Amniotic epithelial cell (primary cell): ENCODE data around the gene DHX34.
"Not testable (repeated sequence)": the region's sequence is repeated elsewhere in the genome, so short reads cannot be mapped to it uniquely, and the experiment has no call there.

Source experiments
- DNase-seq: peaks from one replicate; pipeline ENCODE4 v3.0.0-alpha.2; 2010; ENCODE audit warnings: low read depth

The DHX34 gene

GRCh38 chr19:47348819-47349795, at the start of gene DHX34:
Gene DHX34, plus strand, starts transcription at chr19:47349315. Its CDS starts 3,716 bp downstream, at chr19:47353031.
- peak; percentile 97 for DNase-seq

GRCh38 chr19:47300867-47301266, 48.2 kb upstream of the DHX34 start:
- DNase-seq = not testable (repeated sequence)

- DNase-seq = no peak
These were observed 46.9 kb upstream of the DHX34 start for GRCh38 chr19:47302249-47302648.

DNA sequence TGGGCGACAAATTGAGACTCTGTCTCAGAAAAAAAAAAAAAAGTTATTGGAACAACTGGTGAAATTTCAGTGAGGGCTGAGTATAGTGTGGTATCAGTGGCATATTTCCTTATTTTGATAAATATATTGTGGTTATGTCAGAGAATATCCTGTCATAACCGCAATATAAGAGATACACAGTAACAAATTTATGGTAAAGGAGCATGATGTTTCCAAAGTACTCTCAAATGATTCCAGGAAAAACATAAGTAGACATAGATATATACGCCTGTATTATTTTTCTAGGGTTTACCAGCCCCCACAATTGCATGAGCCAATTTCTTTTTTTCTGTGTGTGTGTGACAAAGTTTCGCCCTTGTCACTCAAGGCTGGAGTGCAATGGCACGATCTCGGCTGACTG, 45.1 kb upstream of the DHX34 start:
- DNase-seq = no peak

GRCh38 chr19:47305309-47305751, 43.8 kb upstream of the DHX34 start:
- peak; percentile 85 for DNase-seq

DNA sequence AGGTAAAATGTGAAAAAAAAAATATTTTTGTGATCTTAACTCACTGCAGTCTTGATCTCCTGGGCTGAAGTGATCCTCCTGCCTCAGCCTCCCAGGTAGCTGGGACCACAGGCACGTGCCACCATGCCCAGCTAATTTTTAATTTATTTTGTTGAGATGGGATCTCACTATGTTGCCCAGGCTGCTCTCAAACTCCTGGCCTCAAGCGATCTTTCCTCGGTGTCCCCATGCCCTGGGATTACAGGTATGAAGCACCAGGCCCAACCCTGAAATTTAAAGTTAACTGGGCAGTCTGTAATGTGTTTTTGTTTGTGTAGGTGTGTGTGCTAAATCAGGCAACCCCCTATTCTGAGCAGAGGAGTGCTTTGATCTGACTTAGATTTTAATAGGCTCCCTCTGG, 42.8 kb upstream of the DHX34 start:
- DNase-seq = no peak

GRCh38 chr19:47309038-47309437, 40.1 kb upstream of the DHX34 start:
- peak; percentile 29 for DNase-seq

GRCh38 chr19:47309608-47310007, 39.5 kb upstream of the DHX34 start, which contains the start of gene C5AR1:
Gene C5AR1, plus strand, starts transcription at chr19:47309861. Its CDS starts 35 bp downstream, at chr19:47309896.
- no peak for DNase-seq

DNA sequence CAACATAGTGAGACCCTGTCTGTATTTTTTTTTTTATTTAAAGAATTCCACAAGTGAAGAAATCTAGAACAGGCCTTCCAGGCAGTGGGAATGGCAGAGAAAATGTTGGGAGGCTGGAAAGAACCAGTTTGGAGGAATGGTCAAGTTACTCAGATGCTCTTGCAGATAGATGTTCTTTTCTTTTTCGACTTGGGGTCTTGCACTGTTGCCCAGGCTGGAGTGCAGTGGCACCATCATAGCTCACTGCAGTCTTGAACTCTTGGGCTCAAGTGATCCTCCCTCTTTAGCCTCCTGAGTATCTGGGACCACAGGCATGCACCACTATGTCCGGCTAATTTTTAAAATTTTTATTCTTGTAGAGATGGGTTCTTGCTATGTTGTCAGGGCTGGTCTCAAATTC, 38.8 kb upstream of the DHX34 start:
- DNase-seq = no peak

DNA sequence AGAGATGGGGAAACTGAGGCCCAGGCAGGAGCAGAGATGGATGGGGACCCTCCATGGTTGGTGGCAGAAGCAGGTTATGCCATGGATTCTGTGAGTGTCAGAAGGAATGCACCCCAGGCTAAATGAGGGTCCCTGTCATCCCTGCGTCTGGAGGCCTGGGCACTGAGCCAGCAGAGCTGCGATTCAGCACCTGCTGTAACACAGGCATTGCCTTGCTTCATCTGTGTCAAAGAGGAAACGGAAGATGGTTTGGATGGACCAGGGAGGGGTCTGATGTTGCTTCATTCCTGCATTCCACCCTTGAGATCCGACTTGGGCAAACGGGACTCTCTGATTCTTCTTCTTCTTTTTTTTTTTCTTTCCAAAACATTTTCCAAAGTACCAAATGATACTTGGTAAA, 38.3 kb upstream of the DHX34 start:
- peak; percentile 40 for DNase-seq

DNA sequence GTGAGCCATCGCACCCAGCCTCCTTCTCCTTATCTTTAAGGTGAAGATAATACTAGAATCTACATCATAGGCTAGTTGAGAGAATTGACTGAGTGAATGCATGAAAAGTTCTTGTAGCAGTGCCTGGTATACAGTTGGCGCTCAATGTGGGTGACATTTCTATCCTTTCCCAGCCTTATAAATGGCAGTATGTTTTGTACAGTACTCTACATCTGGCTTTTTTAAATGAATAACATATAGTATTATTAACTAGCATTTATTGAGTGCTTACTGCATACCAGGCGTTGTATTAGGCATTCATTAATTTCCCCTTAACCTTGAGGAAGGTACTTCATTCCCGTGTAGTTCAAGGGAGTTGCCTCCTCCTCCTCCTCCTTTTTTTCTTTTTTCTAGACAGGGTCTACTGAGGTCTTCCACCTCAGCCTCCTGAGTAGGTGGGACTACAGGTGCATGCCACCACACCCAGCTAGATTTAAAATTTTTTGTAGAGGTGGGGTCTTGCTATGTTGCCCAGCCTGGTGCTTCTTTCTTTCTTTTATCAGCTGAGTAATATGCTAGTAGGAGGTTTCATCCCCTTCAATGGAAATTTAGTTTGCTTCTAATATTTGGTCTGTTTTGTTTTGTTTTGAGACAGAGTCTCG, 36.6 kb upstream of the DHX34 start:
- no peak for DNase-seq

- no peak for DNase-seq
These were observed 35.3 kb upstream of the DHX34 start for GRCh38 chr19:47313754-47314295.

DNA sequence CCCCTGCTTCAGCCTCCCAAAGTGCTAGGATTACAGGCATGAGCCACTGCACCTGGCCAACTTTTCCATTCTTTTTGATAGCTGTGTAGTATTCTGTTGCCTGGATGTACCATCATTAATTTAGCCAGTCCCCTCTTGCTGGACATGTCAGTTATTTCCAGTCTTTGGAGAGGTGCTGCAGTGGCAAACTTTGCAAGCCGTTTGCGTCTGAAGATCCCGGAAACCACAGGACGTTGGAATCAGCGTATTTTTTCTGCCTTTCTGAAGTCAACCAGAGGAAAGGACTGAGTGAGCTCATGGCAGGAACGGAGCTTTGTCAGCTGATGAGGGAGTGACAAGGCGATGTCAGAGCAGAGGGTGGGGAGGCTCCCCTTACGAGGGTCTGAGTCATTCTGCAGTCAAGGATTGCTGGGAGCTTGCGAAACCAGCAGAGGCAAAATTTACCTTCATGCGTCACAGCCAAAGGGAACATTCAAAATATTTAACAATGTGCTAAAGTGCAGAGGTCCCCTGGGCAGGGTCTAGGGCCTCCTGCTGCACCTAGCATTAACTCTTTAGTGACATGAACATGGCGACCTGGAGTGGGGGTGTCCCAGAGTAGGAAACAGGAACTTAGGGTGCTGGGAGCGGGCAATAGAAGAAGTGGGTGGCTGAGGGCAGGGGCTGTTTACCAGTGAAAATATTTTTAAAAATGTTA, 33.8 kb upstream of the DHX34 start:
- peak; percentile 96 for DNase-seq

GRCh38 chr19:47316513-47316912, 32.6 kb upstream of the DHX34 start:
- DNase-seq = no peak

DNA sequence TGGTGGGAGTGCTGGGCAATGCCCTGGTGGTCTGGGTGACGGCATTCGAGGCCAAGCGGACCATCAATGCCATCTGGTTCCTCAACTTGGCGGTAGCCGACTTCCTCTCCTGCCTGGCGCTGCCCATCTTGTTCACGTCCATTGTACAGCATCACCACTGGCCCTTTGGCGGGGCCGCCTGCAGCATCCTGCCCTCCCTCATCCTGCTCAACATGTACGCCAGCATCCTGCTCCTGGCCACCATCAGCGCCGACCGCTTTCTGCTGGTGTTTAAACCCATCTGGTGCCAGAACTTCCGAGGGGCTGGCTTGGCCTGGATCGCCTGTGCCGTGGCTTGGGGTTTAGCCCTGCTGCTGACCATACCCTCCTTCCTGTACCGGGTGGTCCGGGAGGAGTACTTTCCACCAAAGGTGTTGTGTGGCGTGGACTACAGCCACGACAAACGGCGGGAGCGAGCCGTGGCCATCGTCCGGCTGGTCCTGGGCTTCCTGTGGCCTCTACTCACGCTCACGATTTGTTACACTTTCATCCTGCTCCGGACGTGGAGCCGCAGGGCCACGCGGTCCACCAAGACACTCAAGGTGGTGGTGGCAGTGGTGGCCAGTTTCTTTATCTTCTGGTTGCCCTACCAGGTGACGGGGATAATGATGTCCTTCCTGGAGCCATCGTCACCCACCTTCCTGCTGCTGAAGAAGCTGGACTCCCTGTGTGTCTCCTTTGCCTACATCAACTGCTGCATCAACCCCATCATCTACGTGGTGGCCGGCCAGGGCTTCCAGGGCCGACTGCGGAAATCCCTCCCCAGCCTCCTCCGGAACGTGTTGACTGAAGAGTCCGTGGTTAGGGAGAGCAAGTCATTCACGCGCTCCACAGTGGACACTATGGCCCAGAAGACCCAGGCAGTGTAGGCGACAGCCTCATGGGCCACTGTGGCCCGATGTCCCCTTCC, 28.9 kb upstream of the DHX34 start:
- no peak for DNase-seq

DNA sequence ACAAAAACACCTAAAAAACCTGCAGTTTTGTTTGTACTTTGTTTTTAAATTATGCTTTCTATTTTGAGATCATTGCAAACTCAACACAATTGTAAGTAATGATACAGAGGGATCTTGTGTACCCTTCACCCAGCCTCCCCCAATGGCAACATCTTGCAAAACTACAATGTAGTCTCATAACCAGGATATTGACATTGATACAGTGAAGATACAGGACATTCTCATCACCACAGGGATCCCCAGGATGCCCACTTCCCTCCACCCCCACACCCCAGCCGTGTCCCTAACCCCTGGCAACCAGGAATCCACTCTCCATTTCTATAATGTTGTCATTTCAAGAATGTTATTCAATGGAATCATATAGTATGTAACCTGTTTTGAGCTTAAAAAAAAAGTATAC, 27.5 kb upstream of the DHX34 start:
- DNase-seq = no peak

GRCh38 chr19:47322058-47322457, 27.1 kb upstream of the DHX34 start:
- DNase-seq = no peak

DNA sequence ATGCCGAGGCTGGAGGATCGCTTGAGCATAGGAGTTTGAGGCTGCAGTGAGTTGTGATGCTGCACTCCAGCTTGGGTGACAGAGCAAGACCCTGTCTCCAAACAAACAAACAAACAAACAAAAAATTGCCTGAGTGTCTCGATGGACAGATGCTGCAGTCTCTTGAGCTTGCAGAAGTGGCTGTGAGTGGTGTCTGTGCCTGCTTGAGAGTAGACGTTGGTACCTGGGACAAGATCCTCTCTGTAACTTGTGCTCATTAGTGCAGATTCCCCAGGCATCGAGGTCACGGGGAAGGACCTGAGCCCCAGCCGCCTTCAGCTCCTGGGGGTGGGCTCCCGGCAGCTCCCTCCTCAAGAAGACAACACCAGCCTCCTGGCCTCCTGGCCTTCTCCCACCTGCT, 25.7 kb upstream of the DHX34 start:
- DNase-seq = no peak

DNA sequence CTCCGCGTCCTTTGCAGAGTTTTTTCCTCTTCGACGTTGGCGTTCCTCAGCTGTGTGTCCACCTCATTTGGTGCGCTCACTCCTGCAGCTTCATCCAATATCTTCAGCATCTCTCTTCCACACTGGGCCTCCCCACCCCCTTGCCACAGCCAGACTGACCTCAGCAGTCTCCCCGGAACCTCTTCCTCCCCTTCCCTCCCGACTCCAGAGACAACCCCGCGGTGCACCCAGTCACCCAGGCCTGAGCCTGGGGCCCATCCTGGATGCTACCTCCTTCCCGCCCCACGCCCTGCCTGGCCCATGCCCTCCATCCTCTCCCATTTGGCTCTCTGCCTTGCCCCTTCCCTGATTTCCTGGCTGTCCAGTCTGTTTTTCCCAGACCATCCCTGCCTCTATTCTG, 25.2 kb upstream of the DHX34 start:
- DNase-seq = no peak

GRCh38 chr19:47324502-47324901, 24.6 kb upstream of the DHX34 start:
- DNase-seq = no peak

DNA sequence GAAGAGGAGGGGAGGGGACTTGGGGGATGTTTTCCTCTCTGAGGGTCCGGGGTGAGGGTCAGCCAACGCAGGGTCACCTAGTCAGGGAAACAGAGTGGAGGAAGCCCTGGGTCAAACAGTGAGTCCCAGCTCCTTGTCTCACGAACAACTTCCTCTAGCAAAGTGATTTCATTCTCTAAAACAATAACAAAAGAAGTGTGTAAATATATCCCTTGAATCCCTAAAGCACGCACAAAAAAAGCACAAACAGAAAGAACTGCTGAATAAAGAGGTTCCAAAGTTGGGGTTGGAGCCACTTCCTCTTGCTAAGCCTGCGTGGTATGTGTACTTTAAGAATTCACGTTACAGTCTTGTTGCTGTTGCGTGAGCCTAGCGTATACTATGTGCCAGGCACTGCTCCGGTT, 18.6 kb upstream of the DHX34 start:
- DNase-seq = peak; percentile 37
